Stimulated activated CD4-positive, alpha-beta T cell treated with anti-CD3 and anti-CD28 coated beads, Interleukin-1b, Interleukin-23, amount 100 ng/mL, for 1 hour (primary cell): ENCODE data around the gene SORBS2.

Experiments
- DNase-seq, 2 donors: peaks; one replicate each; pipeline ENCODE4 v3.0.0-alpha.2; 2020; ENCODE audit warnings: low read depth in 2 of 2

SORBS2 gene

DNA sequence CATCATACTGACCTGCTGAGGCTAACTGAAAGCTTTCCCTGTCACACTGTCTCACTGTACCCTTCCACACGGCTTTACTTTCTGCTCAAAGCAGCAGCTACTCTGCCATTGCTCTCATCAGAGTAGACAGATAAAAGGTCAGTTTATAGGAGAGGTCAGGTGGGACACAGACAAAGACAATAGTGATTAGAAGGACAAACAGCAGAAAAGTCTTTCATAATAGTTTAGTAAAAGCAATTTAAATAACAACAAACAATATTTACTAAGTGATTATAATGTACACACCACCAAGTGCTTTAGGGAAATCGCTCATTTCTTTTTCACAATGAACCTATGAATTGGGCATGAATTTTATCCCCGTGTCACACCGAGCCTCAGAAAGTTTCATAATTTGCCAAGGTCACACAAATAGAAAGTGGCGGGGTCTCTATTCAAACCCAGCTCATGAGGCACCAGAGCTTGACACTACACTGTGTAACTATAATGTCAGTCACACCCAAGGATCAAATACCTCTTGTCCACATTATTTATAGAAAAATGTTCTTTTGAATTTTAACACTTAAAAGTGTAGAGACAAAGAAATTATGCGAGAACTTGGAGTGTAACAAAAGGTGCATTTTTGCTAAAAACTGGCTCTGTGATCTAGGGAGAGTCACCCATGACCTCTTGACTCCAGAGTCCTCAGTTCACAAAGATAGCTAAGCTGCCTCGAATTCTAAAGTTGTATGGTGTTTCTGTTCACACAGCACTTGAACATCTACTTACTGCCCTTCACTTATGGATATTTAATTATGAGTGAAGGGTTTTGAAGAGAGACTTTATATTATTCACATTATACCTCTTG is 24.5 kb upstream of the SORBS2 start:
- no peak for DNase-seq

DNA sequence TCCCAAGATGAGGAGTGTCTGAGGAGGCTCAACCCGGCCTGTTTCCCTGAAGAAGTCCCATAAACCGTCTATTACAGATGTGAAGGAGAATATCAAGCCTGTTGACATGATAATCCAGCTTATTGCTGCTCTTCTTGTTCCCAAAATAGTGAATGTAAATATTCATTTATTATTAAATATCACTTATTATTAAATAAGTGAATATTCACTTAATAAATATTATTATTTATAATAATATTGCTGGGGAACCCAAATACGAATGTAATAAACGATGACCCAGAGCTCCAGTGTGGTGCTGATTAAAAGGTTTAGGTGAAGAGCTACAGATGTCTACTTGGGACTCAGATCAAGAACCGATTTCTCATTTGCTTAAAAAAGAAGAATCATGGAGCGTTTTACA is 23.8 kb upstream of the SORBS2 start:
- DNase-seq = no peak

DNA sequence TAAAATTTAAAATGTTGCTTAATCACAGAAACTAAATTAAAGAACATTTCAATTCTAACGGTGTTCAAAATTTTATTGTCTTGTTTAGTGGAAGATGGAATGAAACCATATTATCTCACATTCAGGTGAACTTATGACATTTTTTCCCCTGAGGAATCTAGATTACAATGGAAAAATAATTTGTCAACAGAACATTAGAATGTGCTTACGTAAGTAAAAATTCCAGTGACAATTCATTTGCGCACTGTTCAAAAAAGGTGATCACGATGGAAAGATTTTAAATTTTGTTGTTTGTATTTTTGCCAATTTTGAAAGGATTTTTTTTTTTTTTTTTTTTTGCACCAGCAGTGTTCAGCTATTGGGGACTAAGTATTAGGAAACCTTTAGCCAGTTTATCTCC is 23.3 kb upstream of the SORBS2 start:
- no peak for DNase-seq

GRCh38 chr4:185834778-185835177 is 22.8 kb upstream of the SORBS2 start:
- DNase-seq = no peak

DNA sequence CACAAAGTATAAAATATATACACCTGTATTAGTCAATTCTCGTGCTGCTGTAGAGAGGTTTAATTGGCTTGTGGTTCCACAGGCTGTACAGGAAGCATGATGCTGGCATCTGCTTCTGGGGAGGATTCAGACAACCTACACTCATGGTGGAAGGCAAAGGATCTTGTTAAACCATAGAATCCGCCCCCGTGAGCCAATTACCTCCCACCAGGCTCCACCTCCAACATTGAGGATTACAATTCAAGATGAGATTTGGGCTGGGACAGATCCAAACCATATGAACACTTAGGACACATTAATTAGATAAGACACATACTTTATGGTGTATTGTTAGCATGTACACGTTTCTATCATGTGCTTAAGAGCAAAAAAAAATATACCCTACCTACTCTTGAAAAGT is 22.1 kb upstream of the SORBS2 start:
- no peak for DNase-seq

- no peak for DNase-seq
Observed at GRCh38 chr4:185833055-185833598, 21.1 kb upstream of the SORBS2 start.

DNA sequence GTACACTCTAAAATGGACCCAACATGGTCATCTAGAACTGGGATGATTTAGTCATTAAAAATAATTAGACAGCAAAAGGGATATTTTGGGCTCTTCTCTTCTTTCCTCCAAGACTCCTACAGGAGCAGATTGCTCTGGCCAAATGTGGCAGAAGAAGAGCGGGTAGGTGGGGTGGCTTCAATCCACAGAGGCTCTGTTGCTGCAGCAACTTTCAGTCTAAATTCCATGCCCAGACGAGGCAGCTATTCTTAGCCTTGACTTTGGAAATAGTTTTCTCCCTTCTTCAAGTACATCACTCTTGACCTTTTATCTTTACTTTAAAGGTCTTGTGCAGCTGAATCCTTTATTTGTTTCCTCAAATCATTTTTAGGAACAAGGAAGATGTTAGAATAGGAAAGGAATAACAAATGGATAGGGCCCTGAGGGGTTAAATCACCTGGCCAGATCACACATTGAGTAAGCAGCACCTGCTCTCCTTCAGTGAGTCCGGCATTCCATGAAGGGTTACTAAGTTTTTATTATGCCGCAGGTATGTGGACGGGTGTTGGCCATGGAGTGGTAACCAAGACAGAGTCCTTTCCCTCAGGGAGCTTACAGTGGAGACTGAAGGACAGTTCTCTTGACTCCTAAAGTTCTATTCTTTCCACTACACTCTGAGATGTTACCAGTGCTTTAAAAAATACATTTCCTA is 19.3 kb upstream of the SORBS2 start:
- no peak for DNase-seq

GRCh38 chr4:185830263-185830994 is 18.4 kb upstream of the SORBS2 start:
- DNase-seq = no peak

DNA sequence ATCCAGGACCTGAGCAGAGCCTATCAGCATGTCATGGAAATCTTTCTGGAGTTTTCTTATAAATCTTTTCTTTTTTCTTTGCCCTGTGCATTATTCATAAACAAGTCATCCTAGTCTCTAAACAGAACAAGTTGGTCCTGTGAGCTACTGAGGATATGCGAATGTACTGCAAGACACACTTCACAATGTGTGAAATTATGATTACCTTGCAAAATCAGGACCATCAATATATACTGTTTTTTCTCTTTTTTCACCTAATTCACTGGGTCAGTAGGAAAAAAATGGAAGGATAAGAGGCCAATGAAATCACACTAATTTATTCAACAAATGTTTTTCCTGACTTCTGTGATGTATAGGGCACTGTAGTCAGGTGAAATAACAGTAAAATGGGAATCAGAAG is 14.4 kb upstream of the SORBS2 start:
- no peak for DNase-seq

- DNase-seq = no peak
Observed at GRCh38 chr4:185825737-185826136, 13.7 kb upstream of the SORBS2 start.

DNA sequence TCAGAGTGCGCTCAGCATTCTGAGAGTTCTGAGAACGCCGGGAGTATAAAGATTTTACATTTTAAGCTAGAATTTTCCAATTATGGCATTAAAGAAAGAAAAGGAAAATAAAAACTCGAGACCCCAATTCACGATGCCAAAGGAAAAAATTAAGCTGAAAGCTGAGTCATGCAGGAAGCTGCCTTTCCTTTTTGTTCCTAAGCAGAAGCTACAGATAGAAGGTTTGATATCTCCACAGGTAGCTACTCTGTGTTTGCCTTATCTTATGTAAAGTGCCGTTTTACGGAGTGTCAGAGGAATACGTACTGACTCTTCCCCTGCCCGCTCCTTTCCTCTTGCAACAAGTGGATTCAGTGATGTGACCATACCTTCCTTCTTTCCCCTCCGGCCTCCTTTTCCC is 10.8 kb upstream of the SORBS2 start:
- no peak for DNase-seq

DNA sequence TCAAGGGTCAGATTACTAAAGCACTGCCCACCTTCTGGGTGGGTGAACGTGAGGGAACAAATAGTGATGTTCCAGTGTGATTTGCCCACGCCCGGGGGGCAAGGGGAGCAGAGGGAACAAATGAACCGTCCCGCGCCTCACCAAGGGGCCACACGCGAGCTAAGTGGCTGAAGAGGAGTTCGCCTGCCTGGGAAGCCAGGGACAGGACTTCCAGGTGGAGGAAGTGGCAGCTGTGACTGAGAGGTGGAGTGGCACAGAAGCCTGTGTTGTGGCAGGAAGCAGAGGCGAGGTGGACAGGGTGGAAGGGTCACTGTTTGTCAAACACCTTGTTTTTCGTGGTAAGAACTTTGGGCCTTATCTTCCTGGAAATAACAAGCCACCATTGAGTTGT is 9.0 kb upstream of the SORBS2 start:
- no peak for DNase-seq

DNA sequence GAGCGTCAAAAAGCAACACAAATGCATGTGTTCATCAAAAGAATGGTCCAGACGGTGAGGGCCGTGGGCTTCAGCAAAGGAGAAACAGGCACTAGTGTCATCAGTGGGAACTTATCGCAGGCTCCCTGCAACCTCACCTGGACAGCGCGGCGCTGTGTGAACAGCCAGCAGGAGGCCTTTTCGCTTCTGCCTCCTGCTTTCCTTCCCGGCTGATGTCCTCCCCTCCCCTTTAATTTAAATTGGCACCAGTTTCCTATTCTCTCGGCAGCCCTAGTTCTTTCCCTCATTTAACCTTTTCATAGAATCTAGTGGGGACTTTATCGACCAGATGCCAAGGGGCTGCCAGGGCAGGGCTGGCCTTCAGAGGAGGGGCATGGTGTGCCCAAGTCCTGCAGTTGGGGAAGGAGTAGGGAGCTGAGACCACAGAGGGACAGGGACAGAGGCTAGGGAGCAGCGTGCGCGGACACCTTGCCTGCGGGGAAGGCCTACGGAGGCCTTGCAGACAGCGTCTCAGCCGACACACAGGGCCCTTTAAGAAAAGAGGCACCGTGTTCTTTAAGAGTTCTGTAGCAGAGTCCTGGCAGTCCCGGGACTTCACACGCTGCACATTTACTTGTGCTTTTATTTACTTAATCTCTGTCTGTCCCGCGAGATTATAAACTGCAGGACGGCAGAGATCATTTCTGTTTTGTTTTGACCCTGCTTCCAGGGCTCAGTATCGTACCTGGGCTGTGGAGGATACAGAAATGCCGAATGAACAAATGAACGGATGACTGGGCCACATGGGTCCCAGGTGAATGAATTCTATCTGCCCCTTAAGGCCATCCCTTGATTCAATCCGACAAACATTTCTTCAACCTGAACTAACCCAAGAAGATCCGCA is 8.4 kb upstream of the SORBS2 start:
- DNase-seq = no peak

DNA sequence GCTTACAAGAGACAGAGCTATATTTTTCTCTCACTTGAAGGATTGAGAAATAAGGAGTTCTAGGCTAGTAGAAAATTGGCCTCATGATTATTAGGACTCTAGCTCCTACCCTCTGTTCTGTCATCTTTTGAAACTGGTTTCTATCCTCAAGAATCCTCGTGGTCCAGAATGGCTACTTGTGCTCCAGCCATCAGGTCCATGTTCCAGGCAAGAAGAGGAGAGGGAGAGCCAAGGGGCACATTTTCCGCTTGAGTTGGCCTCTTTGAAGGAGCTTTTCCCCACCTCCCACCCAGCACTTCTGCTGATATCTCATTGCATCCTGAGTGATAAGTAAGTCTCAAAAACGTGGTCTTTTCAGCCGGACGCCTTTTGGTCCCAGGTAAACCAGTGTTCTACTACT is 7.2 kb upstream of the SORBS2 start:
- no peak for DNase-seq

GRCh38 chr4:185817403-185817818 is 5.4 kb upstream of the SORBS2 start:
- no peak for DNase-seq

- no peak for DNase-seq
Observed at GRCh38 chr4:185813133-185813532, 1.1 kb upstream of the SORBS2 start.

DNA sequence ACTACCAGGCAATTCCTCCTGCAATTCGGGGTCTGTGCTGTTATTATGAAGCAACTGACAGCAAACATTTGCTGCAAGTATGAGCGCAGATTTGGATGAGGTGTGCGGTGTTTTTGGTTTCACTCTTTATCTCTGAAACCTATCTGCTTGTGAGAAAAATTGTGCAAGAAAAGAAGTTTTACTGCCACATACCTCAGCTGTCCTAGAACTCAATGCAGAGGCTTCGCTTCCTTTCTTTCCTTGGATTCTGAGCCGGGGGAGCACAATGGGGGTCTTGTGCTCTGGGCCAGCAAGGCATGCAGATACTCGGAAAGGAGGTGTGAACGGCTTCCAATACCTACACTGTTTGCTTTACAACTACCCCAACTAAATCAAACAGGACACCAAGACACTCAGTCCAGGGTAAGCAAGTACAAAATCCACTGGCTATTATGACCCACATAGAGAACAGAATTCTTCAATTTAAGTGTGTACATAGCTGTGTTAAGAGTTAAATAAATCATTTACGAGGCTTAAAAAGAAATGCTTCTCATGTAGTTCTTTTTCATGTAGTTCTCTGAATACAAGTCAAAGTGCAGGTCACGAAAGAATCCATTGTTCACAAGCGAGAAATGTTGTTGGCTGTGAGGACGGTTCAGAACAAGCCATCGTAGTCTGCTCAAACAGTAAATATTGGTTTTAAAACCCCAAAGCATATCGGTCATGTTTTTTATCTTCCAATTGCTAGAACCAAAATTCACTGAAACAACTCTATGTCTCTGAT is 1.1 kb downstream of the SORBS2 start:
- DNase-seq = no peak

GRCh38 chr4:185809533-185810071 is 2.4 kb downstream of the SORBS2 start:
- no peak for DNase-seq

DNA sequence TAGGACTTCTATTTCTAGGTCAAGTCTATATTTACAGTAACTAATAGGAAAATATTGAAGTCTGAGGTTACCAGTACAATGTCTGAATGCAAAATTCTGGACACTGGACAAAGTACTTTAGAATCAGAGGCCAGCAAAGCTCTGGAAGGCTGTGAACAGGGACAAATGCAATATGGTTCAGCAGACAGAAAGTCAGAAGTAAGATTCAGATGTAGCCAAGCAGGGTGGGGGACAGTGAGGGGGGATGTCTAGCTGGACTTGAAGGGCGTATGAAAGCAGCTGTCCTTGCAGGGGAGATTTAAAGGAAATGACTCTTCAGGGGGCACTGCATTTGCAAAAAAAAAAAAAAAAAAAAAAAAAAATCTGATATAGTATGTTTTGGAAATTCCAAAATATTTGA is 2.9 kb downstream of the SORBS2 start:
- no peak for DNase-seq

- no peak for DNase-seq
Observed at GRCh38 chr4:185805979-185806378, 6.0 kb downstream of the SORBS2 start.
